ENCODE measurements around the gene WDR7. TPM values are rescaled to one million over a fixed set of nuclear protein-coding genes. Genes with fewer than 3 reads are reported as not detected.
A peak's percentile ranks its signal among the peaks of the same experiment; 100 is the strongest.

WDR7 gene
- total and polyA plus RNA-seq, 9 of the 15 experiments (the other 6 are each of a cell fraction or from before 2014, with no cell fraction given) = 1.4 to 9.4 (median 5.3) TPM

- TF ChIP-seq MTA1 (IDR thresholded peaks at IDR 0.05; ENCODE audit: borderline replicate concordance) (no peak), BRD9 (IDR thresholded peaks at IDR 0.05; ENCODE audit: low read depth, partially characterized antibody) (no peak), RUNX1 (IDR thresholded peaks at IDR 0.05; ENCODE audit: low read depth) (no peak), EHMT2 (IDR thresholded peaks at IDR 0.05) (no peak), MEF2D (tag; conservative IDR thresholded peaks at IDR 0.05; ENCODE audit: low read depth) (no peak), ILF3 (IDR thresholded peaks at IDR 0.05; ENCODE audit: borderline replicate concordance) (no peak), ZBTB33 (CRISPR knock-in tag; IDR thresholded peaks at IDR 0.05) (no peak), BRF1 (IDR thresholded peaks at IDR 0.05; ENCODE audit: borderline replicate concordance, extremely low read depth, insufficient read length) (no peak), HCFC1 (IDR thresholded peaks at IDR 0.05; ENCODE audit: low read depth, low read length) (no peak), NUFIP1 (IDR thresholded peaks at IDR 0.05; ENCODE audit: partially characterized antibody) (no peak)
- TF ChIP-seq, protein P1, sequence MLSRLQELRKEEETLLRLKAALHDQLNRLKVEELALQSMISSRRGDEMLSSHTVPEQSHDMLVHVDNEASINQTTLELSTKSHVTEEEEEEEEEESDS (CRISPR knock-in tag; IDR thresholded peaks at IDR 0.05) = no peak
- no peaks in the 10 kb centered on the region for H3K9me3 ChIP-seq (replicated peaks; ENCODE audit: control insufficient read depth, insufficient read depth, low read depth, low read length)
- H3K9ac ChIP-seq (ENCODE audit: insufficient read depth in 1 of 2, low read depth in 2 of 2, low read length in 2 of 2) = no peak overlapping the region
- no peaks in the 10 kb centered on the region for H3K79me2 ChIP-seq (ENCODE audit: control insufficient read depth, insufficient read depth, low read length)
- H3K27ac ChIP-seq (ENCODE audit: extremely low read depth, low read depth, low read length) = no peak overlapping the region
- no peaks in the 10 kb centered on the region for H3K9me1 ChIP-seq (ENCODE audit: control insufficient read depth, insufficient read depth, low read length)
- no peaks in the 10 kb centered on the region for H4K20me1 ChIP-seq (replicated peaks; ENCODE audit: control insufficient read depth, insufficient read depth, low read length)
- WGBS (ENCODE audit: insufficient coverage, low coverage, missing lambda C conversion rate) = 31% methylated on average over 6 of the region's 6 CpGs
- intact Hi-C loops (cut with micrococcal nuclease) (no loop called here), in situ Hi-C loops (cut with MboI) (no loop called here)
- H3K27me3 ChIP-seq (ENCODE audit: control insufficient read depth in 2 of 2, insufficient read depth in 2 of 2, low read length in 2 of 2) = no peaks in the 10 kb centered on the region
- ATAC-seq (no peak), DNase-seq (ENCODE audit: extremely low read depth in 1 of 4, low spot score in 3 of 4) (peak in 1 of 4 experiments; percentile 3), FAIRE-seq (no peak)
- CTCF ChIA-PET (ENCODE audit: low intra/inter-chr PET ratio) = no interaction called here
- no TSS peak for BruUV-seq (replicated peaks)
- H3K4me3 ChIP-seq = no peak overlapping the region
- H3K4me1 ChIP-seq (replicated peaks in 1 of 2; ENCODE audit: control insufficient read depth in 2 of 2, insufficient read depth in 2 of 2, low read length in 2 of 2) = no peaks in the 10 kb centered on the region
- no peak overlapping the region for H2AFZ ChIP-seq (ENCODE audit: low read depth, low read length)
- no peak overlapping the region for H3K4me2 ChIP-seq (ENCODE audit: insufficient read depth, low read length)
- POLR2A ChIA-PET = interaction anchor here (0.5 kb wide), 1 partner anchor 77 kb away, joined by 3 read pairs; no protein-coding TSS in a partner anchor
- no peaks in the 10 kb centered on the region for H3K36me3 ChIP-seq (ENCODE audit: control insufficient read depth, insufficient read depth, low read length)
Measured at GRCh38 chr18:56952026-56952425, 300.9 kb downstream of the WDR7 start.

Data from K562 (cell line).